Measurements from ENCODE around the gene BMP15. TPM values are rescaled to one million over a fixed set of nuclear protein-coding genes. Genes with fewer than 3 reads are reported as not detected.

The BMP15 gene
- total and polyA plus RNA-seq, 2 donors (not counting 1 experiment from before 2014, with no cell fraction given): not detected

DNA sequence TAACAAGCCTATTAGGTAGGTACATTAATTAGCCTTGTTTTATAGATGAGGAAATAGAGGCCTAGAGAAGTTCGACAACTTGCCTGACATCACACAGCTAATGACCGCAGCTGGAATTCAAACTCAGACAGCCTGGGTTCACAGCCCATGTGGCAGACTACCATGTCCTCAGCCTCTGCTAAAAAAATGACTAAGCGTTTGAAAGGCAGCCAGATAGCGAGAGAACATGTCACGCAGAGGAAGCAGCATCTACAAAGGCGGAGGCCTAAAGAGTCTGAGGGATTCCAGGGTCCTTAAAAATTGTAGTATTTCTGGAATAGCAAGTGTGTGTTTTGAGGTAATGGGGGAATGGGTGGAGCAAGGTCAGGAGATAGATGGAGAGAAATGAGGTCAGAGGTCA lies 33.2 kb upstream of the BMP15 start:
- no peaks in the 10 kb centered on the region for H3K79me2 ChIP-seq (ENCODE audit: control insufficient read depth, insufficient read depth, low read length)
- H3K9me3 ChIP-seq (ENCODE audit: control insufficient read depth, insufficient read depth, low read depth, low read length): no peaks in the 10 kb centered on the region
- peak in 1 of 2 donors; percentile 71 for DNase-seq (ENCODE audit: low read depth in 2 of 2)
- H3K9ac ChIP-seq (ENCODE audit: insufficient read depth, low read length): no peak overlapping the region
- H3K4me2 ChIP-seq (ENCODE audit: extremely low read depth, insufficient read depth, low read length): no peak overlapping the region
- no peaks in the 10 kb centered on the region for H3K27me3 ChIP-seq (ENCODE audit: control insufficient read depth, insufficient read depth, low read length)
- H3K4me1 ChIP-seq (ENCODE audit: control insufficient read depth, extremely low read depth, insufficient read depth, low read length): no peaks in the 10 kb centered on the region
- no peak for TF ChIP-seq CTCF (conservative IDR thresholded peaks at IDR 0.05 in 1 of 2, IDR thresholded peaks at IDR 0.05 in 1 of 2; ENCODE audit: low read depth in 1 of 2, low read length in 2 of 2)
- TF ChIP-seq EZH2 (IDR thresholded peaks at IDR 0.05; ENCODE audit: low read length, missing control alignments): no peak
- H4K20me1 ChIP-seq (ENCODE audit: control insufficient read depth, extremely low read depth, insufficient read depth, low read length): no peaks in the 10 kb centered on the region
- H3K4me3 ChIP-seq (replicated peaks in 1 of 4; ENCODE audit: control extremely low read depth in 1 of 4, insufficient read depth in 1 of 4, low read depth in 3 of 4, low read length in 4 of 4): no peak overlapping the region
- no peak overlapping the region for H2AFZ ChIP-seq (ENCODE audit: low read length)
- no peaks in the 10 kb centered on the region for H3K36me3 ChIP-seq (ENCODE audit: control insufficient read depth, insufficient read depth, low read length)
- H3K27ac ChIP-seq (ENCODE audit: insufficient read depth, low read length): no peak overlapping the region

DNA sequence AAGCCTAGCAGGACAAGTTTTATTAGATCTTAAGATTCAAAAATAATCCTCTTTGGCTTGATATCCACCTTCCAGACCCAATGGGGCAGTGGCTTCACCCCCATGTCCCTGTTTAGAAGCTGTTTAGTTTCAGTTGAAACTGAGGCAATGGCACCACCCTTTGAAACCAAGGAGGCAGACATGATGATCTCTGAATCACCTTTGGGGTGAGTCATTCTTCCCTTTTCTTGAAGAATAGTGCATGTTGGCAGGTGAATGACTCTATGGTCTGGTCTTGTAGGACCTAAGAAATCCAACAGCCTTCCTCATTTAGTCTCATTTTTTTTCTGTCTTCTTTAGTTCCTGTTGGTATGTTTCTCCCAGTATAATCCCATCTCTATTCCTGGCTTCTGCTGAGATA lies 29.5 kb upstream of the BMP15 start:
- Histone ChIP-seq H3K79me2 (ENCODE audit: control insufficient read depth, insufficient read depth, low read length) (no peaks in the 10 kb centered on the region), H3K27ac (ENCODE audit: insufficient read depth, low read length) (no peak overlapping the region), H2AFZ (ENCODE audit: low read length) (no peak overlapping the region), H3K27me3 (ENCODE audit: control insufficient read depth, insufficient read depth, low read length) (no peaks in the 10 kb centered on the region), H3K4me1 (ENCODE audit: control insufficient read depth, extremely low read depth, insufficient read depth, low read length) (no peaks in the 10 kb centered on the region), H4K20me1 (ENCODE audit: control insufficient read depth, extremely low read depth, insufficient read depth, low read length) (no peaks in the 10 kb centered on the region), H3K36me3 (ENCODE audit: control insufficient read depth, insufficient read depth, low read length) (no peaks in the 10 kb centered on the region), H3K4me3 (replicated peaks in 1 of 4; ENCODE audit: control extremely low read depth in 1 of 4, insufficient read depth in 1 of 4, low read depth in 3 of 4, low read length in 4 of 4) (no peak overlapping the region), H3K9me3 (ENCODE audit: control insufficient read depth, insufficient read depth, low read depth, low read length) (no peaks in the 10 kb centered on the region), H3K9ac (ENCODE audit: insufficient read depth, low read length) (no peak overlapping the region), H3K4me2 (ENCODE audit: extremely low read depth, insufficient read depth, low read length) (no peak overlapping the region)
- DNase-seq (ENCODE audit: low read depth in 2 of 2): no peak
- no peak for TF ChIP-seq EZH2 (IDR thresholded peaks at IDR 0.05; ENCODE audit: low read length, missing control alignments)
- no peak for TF ChIP-seq CTCF (conservative IDR thresholded peaks at IDR 0.05 in 1 of 2, IDR thresholded peaks at IDR 0.05 in 1 of 2; ENCODE audit: low read depth in 1 of 2, low read length in 2 of 2)

GRCh38 chrX:50888884-50889283 lies 21.7 kb upstream of the BMP15 start:
- TF ChIP-seq EZH2 (IDR thresholded peaks at IDR 0.05; ENCODE audit: low read length, missing control alignments) (no peak), CTCF (conservative IDR thresholded peaks at IDR 0.05 in 1 of 2, IDR thresholded peaks at IDR 0.05 in 1 of 2; ENCODE audit: low read depth in 1 of 2, low read length in 2 of 2) (no peak)
- H4K20me1 ChIP-seq (ENCODE audit: control insufficient read depth, extremely low read depth, insufficient read depth, low read length): no peaks in the 10 kb centered on the region

More at GRCh38 chrX:50888884-50889283, 21.7 kb upstream of the BMP15 start:
- Histone ChIP-seq H3K4me3 (replicated peaks in 1 of 4; ENCODE audit: control extremely low read depth in 1 of 4, insufficient read depth in 1 of 4, low read depth in 3 of 4, low read length in 4 of 4) (no peak overlapping the region), H3K9ac (ENCODE audit: insufficient read depth, low read length) (no peak overlapping the region), H3K27ac (ENCODE audit: insufficient read depth, low read length) (no peak overlapping the region), H3K27me3 (ENCODE audit: control insufficient read depth, insufficient read depth, low read length) (no peaks in the 10 kb centered on the region), H3K4me1 (ENCODE audit: control insufficient read depth, extremely low read depth, insufficient read depth, low read length) (no peaks in the 10 kb centered on the region), H3K36me3 (ENCODE audit: control insufficient read depth, insufficient read depth, low read length) (no peaks in the 10 kb centered on the region), H3K9me3 (ENCODE audit: control insufficient read depth, insufficient read depth, low read depth, low read length) (no peaks in the 10 kb centered on the region), H2AFZ (ENCODE audit: low read length) (no peak overlapping the region), H3K4me2 (ENCODE audit: extremely low read depth, insufficient read depth, low read length) (no peak overlapping the region), H3K79me2 (ENCODE audit: control insufficient read depth, insufficient read depth, low read length) (no peaks in the 10 kb centered on the region)
- no peak for DNase-seq (ENCODE audit: low read depth in 2 of 2)
